Astrocyte (in vitro differentiated cells and primary cell): ENCODE data around the gene GHRH.

Experiments used
- EZH2 ChIP-seq: IDR thresholded peaks from 2 replicates; pipeline ENCODE4 v1.6.1; 2012; ENCODE audit warnings: mild to moderate bottlenecking, low read length, inconsistent platforms; ENCODE audit not compliant: insufficient read depth
- TF ChIP-seq, protein P1 (sequence below): IDR thresholded peaks from 2 replicates; pipeline ENCODE4 v1.5.1; 2011; ENCODE audit warnings: low read depth, mild to moderate bottlenecking, inconsistent platforms, low read length, moderate library complexity; ENCODE audit not compliant: insufficient read depth

DNA sequence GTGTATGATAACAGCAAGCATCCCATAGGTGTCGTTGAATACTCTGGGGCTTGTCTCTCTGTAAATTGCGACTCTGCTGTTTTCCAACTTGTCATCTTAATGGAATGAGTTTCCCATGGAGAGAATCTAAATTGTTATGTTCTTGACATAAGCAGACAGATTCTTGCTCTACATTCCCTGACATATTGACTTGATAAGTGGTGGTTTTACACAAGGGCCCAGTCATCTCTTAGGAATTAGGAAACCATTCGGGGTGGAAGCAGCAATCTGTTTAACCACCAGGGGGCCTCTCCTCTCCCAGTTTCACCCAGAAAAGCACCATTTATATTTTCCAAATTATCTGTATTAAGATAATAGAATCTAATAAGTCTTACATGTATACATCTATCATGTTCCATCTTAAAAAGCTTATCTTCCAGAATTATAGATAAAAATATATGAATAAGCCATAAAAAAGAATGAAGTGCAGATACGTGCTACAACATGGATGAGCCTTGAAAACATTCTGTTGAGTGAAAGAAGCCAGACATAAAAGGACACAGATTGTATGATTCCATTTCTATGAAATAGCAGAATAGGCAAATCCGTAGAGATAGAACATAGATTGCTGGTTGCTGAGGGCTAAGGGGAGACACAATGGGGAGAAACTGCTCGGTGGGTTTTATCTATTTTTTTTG, 59.2 kb downstream of the GHRH start:
- TF ChIP-seq, protein P1, sequence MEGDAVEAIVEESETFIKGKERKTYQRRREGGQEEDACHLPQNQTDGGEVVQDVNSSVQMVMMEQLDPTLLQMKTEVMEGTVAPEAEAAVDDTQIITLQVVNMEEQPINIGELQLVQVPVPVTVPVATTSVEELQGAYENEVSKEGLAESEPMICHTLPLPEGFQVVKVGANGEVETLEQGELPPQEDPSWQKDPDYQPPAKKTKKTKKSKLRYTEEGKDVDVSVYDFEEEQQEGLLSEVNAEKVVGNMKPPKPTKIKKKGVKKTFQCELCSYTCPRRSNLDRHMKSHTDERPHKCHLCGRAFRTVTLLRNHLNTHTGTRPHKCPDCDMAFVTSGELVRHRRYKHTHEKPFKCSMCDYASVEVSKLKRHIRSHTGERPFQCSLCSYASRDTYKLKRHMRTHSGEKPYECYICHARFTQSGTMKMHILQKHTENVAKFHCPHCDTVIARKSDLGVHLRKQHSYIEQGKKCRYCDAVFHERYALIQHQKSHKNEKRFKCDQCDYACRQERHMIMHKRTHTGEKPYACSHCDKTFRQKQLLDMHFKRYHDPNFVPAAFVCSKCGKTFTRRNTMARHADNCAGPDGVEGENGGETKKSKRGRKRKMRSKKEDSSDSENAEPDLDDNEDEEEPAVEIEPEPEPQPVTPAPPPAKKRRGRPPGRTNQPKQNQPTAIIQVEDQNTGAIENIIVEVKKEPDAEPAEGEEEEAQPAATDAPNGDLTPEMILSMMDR = peak; percentile 98
- no peak for TF ChIP-seq EZH2
